Endodermal cell (in vitro differentiated cells): Measurements from ENCODE around the gene SCN3A. TPM values are rescaled to one million over a fixed set of nuclear protein-coding genes. Genes with fewer than 3 reads are reported as not detected.

ENCODE experiments used
- DNase-seq: peaks from one replicate; pipeline ENCODE4 v3.0.0-alpha.2; 2017
- H3K27ac ChIP-seq: 2 replicates; pipeline ENCODE4 v1.5.1; 2013; ENCODE audit warnings: mild to moderate bottlenecking, low read depth, low read length, moderate library complexity
- H3K27me3 ChIP-seq: 2 replicates; pipeline ENCODE4 v1.6.1; 2013; ENCODE audit warnings: mild to moderate bottlenecking, low read length, moderate library complexity; ENCODE audit not compliant: insufficient read depth, control insufficient read depth, poor library complexity, severe bottlenecking
- H3K36me3 ChIP-seq: 2 replicates; pipeline ENCODE4 v1.7.0; 2013; ENCODE audit warnings: mild to moderate bottlenecking, low read length, moderate library complexity; ENCODE audit not compliant: control insufficient read depth, insufficient read depth
- H3K4me1 ChIP-seq: one replicate; pipeline ENCODE4 v1.7.0; 2013; ENCODE audit warnings: low read length; ENCODE audit not compliant: control insufficient read depth, insufficient read depth
- H3K4me3 ChIP-seq: 2 replicates; pipeline ENCODE4 v1.5.1; 2013; ENCODE audit warnings: mild to moderate bottlenecking, low read length, moderate library complexity
- H3K9ac ChIP-seq: 2 replicates; pipeline ENCODE4 v1.6.1; 2013; ENCODE audit warnings: mild to moderate bottlenecking, low read length, moderate library complexity; ENCODE audit not compliant: poor library complexity, severe bottlenecking; ENCODE audit errors: extremely low read depth
- H3K9me3 ChIP-seq: 2 replicates; pipeline ENCODE4 v1.6.1; 2013; ENCODE audit warnings: mild to moderate bottlenecking, low read length, moderate library complexity; ENCODE audit not compliant: control insufficient read depth
- H3K27ac Mint-ChIP-seq: 2 replicates; pipeline ENCODE4 v1.8.0; 2020; ENCODE audit warnings: mixed read lengths
- H3K27me3 Mint-ChIP-seq: 2 replicates; pipeline ENCODE4 v1.8.0; 2021; ENCODE audit warnings: mild to moderate bottlenecking, mixed read lengths; ENCODE audit not compliant: insufficient read depth
- H3K36me3 Mint-ChIP-seq: 2 replicates; pipeline ENCODE4 v1.8.0; 2020; ENCODE audit warnings: low read depth, mixed read lengths
- H3K4me1 Mint-ChIP-seq: 2 replicates; pipeline ENCODE4 v1.8.0; 2020; ENCODE audit warnings: mixed read lengths
- H3K4me3 Mint-ChIP-seq: 2 replicates; pipeline ENCODE4 v1.8.0; 2020; ENCODE audit warnings: mild to moderate bottlenecking, moderate library complexity, mixed read lengths
- H3K9me3 Mint-ChIP-seq: 2 replicates; pipeline ENCODE4 v1.8.0; 2020; ENCODE audit warnings: mild to moderate bottlenecking, mixed read lengths
- CTCF ChIP-seq: fragments of 200-600 bp; sonication (generic); conservative IDR thresholded peaks from 2 replicates; pipeline ENCODE4 v1.5.0; 2021; ENCODE audit warnings: antibody characterized with exemption, mild to moderate bottlenecking
- WGBS, 2 experiments: methylation state at CpG; one replicate each; pipeline versions ENCODE4 v1.1.5 to v1.1.7; 2013; ENCODE audit warnings: missing lambda C conversion rate in 2 of 2, mixed read lengths in 1 of 2; ENCODE audit not compliant: insufficient coverage in 1 of 2, insufficient read length in 1 of 2; 5-methylcytosine and 5-hydroxymethylcytosine counted together
- total RNA-seq, 2 donors: library from RNA; stranded (reverse); fragmentation: NEBNext Ultra II Directional in 1 of 2; extraction: Animal tissue kit (Norgen Biotek cat#: 25700) in 1 of 2; gene quantifications; 2 replicates in 1 of 2; 3 replicates in 1 of 2; pipeline ENCODE4 v1.2.1, GENCODE V29; 2021

SCN3A gene
- total RNA-seq, 2 donors from 2014 or later = 0.09 to 0.24 TPM

GRCh38 chr2:165056564-165056963 is 147.3 kb downstream of the SCN3A start:
- Histone ChIP-seq H3K36me3 (no peaks in the 10 kb centered on the region), H3K9me3 (no peaks in the 10 kb centered on the region), H3K4me1 (no peaks in the 10 kb centered on the region), H3K9ac (no peak overlapping the region), H3K27ac (no peak overlapping the region), H3K4me3 (no peak overlapping the region), H3K27me3 (no peaks in the 10 kb centered on the region)
- H3K36me3 Mint-ChIP-seq = no peaks in the 10 kb centered on the region
- 91 to 100% methylated on average over 1 to 2 of the region's 2 CpGs for WGBS, 2 experiments
- no peaks in the 10 kb centered on the region for H3K9me3 Mint-ChIP-seq
- H3K27me3 Mint-ChIP-seq = no peaks in the 10 kb centered on the region
- TF ChIP-seq CTCF = no peak
- DNase-seq = no peak
- H3K4me1 Mint-ChIP-seq = peaks cover 11% of the 10 kb centered on the region
- H3K4me3 Mint-ChIP-seq = no peak overlapping the region
- H3K27ac Mint-ChIP-seq = no peak overlapping the region

GRCh38 chr2:165055082-165055851 is 148.6 kb downstream of the SCN3A start:
- H3K4me3 Mint-ChIP-seq = no peak overlapping the region
- H3K9me3 ChIP-seq = no peaks in the 10 kb centered on the region
- H3K9ac ChIP-seq = no peak overlapping the region
- H3K36me3 Mint-ChIP-seq = no peaks in the 10 kb centered on the region
- no peaks in the 10 kb centered on the region for H3K36me3 ChIP-seq
- H3K27me3 Mint-ChIP-seq = no peaks in the 10 kb centered on the region
- no peak for TF ChIP-seq CTCF
- peak overlapping the region; percentile 60 for H3K27ac ChIP-seq
- H3K9me3 Mint-ChIP-seq = no peaks in the 10 kb centered on the region
- no peak for DNase-seq
- no peak overlapping the region for H3K4me3 ChIP-seq
- no peaks in the 10 kb centered on the region for H3K4me1 ChIP-seq
- peak overlapping the region; percentile 35 for H3K27ac Mint-ChIP-seq
- 62 to 82% methylated on average over 3 to 6 of the region's 6 CpGs for WGBS, 2 experiments
- H3K27me3 ChIP-seq = no peaks in the 10 kb centered on the region
- H3K4me1 Mint-ChIP-seq = peaks cover 11% of the 10 kb centered on the region

- no peak overlapping the region for H3K4me3 ChIP-seq
- H3K9ac ChIP-seq = no peak overlapping the region
- H3K4me1 ChIP-seq = no peaks in the 10 kb centered on the region
- H3K27me3 ChIP-seq = no peaks in the 10 kb centered on the region
- DNase-seq = no peak
- H3K36me3 ChIP-seq = no peaks in the 10 kb centered on the region
- no peak for TF ChIP-seq CTCF
- Mint-ChIP-seq H3K27me3 (no peaks in the 10 kb centered on the region), H3K27ac (no peak overlapping the region), H3K9me3 (no peaks in the 10 kb centered on the region), H3K36me3 (no peaks in the 10 kb centered on the region), H3K4me3 (no peak overlapping the region), H3K4me1 (peaks cover 11% of the 10 kb centered on the region)
- H3K9me3 ChIP-seq = no peaks in the 10 kb centered on the region
- 99% methylated on average over 3 of the region's 3 CpGs; no CpG with 5 or more reads in 1 of the 2 experiments for WGBS, 2 experiments
- H3K27ac ChIP-seq = no peak overlapping the region
These were observed 149.2 kb downstream of the SCN3A start for GRCh38 chr2:165054652-165055051.
